ENCODE measurements around the gene HS6ST1.

DNA sequence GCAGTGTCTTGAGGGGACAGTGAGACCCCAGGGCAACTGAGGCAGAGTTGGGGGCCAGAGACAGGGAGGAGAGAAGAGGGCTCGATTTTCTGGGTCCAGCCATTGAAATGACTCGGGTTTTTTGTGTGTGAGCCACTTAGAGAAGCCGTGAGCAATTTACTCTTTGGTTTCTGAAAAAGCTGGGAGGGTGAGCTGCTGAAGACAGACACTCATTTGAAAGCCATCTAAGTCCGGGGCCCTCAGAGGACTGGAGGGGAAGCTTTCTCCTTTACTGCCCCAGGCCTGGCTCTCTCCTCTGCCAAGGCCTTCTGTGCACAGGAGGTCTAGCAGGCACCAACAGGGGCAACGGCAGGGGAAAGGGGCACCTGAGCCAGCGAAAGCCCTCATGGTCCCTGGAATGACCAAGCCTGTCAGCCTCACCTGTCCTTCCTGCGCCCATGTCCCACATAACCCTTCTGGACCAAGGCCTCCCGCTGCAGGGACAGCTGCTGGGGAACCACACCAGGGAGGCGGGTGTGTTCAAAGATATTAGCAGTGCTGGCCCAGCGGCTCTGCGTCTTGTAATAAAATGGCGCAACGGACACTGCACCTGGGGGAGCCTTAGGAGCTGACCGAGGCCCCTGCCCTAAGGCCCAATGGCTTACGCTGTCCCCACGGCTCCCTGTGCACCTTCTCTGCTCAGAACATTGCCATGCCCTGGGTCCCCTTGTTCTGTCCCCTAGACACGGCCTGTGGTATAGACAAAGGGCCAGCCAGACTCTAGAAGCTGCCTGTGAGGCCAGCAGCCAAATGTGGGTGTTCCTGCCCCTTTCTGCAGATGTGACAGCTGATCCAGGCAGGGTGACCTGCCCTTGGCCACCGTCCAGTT lies 45.8 kb downstream of the HS6ST1 start:
- TF ChIP-seq, protein P1, sequence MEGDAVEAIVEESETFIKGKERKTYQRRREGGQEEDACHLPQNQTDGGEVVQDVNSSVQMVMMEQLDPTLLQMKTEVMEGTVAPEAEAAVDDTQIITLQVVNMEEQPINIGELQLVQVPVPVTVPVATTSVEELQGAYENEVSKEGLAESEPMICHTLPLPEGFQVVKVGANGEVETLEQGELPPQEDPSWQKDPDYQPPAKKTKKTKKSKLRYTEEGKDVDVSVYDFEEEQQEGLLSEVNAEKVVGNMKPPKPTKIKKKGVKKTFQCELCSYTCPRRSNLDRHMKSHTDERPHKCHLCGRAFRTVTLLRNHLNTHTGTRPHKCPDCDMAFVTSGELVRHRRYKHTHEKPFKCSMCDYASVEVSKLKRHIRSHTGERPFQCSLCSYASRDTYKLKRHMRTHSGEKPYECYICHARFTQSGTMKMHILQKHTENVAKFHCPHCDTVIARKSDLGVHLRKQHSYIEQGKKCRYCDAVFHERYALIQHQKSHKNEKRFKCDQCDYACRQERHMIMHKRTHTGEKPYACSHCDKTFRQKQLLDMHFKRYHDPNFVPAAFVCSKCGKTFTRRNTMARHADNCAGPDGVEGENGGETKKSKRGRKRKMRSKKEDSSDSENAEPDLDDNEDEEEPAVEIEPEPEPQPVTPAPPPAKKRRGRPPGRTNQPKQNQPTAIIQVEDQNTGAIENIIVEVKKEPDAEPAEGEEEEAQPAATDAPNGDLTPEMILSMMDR (IDR thresholded peaks at IDR 0.05): no peak
- TF ChIP-seq POLR2AphosphoS5 (IDR thresholded peaks at IDR 0.05) (no peak), EP300 (IDR thresholded peaks at IDR 0.05; ENCODE audit: low read depth) (no peak), POLR2A (IDR thresholded peaks at IDR 0.05) (no peak)
